Activated T-cell treated with anti-CD3 and anti-CD28 coated beads, Interleukin-2, amount 50 U/mL, for 24 hours (primary cell): ENCODE results near the gene OVCA2.
A peak's percentile ranks its signal among the peaks of the same experiment; 100 is the strongest.
"Not testable (repeated sequence)": the region's sequence is repeated elsewhere in the genome, so short reads cannot be mapped to it uniquely, and the experiment has no call there.

ENCODE experiments used
- DNase-seq: peaks from one replicate; pipeline ENCODE4 v3.0.0-alpha.2; 2020
- H3K27ac Mint-ChIP-seq: 2 replicates; pipeline ENCODE4 v1.8.0; 2020; ENCODE audit warnings: mild to moderate bottlenecking, mixed read lengths
- H3K27me3 Mint-ChIP-seq: 2 replicates; pipeline ENCODE4 v1.8.0; 2020; ENCODE audit warnings: mixed read lengths
- H3K36me3 Mint-ChIP-seq: 2 replicates; pipeline ENCODE4 v1.8.0; 2020; ENCODE audit warnings: low read depth, mixed read lengths
- H3K4me1 Mint-ChIP-seq: 2 replicates; pipeline ENCODE4 v1.8.0; 2020; ENCODE audit warnings: low read depth, mixed read lengths
- H3K4me3 Mint-ChIP-seq: 2 replicates; pipeline ENCODE4 v1.8.0; 2020; ENCODE audit warnings: mild to moderate bottlenecking, moderate library complexity, mixed read lengths
- H3K9me3 Mint-ChIP-seq: 2 replicates; pipeline ENCODE4 v1.8.0; 2020; ENCODE audit warnings: mixed read lengths

OVCA2 gene

DNA sequence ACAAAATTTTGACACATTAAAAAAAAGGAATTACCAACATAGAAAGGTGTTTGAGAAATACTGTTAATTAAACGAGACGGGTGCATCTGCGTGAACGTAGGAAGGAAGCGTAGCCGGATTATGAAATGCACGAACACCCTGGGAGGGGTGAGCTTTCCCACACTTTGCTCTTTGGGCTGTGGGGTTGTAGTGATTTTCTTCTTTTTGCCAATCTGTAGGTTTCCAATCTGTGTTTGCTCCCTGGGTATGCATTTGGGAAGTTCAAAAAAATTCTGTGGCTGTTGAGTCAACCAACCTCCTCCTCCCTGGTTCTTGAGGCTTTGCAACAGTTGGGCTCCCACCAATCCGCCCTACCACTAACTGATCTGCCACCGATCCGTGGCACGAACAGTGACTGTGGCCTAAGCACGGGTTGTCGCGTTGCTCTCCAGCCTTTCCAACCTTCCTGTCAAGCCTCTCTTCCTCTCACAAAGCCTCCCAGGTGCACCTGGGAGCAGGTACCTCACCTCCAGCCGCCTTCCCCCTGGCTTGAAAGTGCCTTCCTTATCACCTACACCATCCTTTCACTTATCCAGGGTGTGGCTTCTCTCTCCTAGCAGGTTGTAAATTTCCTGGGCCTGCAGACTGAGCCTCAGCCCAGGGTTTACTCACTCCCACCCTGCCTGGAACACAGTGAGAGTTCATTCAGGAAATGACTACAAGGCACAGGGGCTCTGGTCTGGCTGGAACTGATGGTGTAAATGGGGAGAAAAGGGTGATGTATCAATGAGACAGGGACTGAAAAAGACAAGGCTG, 33.3 kb upstream of the OVCA2 start:
- Mint-ChIP-seq H3K4me1 (no peaks in the 10 kb centered on the region), H3K36me3 (no peaks in the 10 kb centered on the region), H3K27ac (no peak overlapping the region), H3K9me3 (no peaks in the 10 kb centered on the region), H3K27me3 (peaks cover 7% of the 10 kb centered on the region), H3K4me3 (no peak overlapping the region)
- no peak for DNase-seq

DNA sequence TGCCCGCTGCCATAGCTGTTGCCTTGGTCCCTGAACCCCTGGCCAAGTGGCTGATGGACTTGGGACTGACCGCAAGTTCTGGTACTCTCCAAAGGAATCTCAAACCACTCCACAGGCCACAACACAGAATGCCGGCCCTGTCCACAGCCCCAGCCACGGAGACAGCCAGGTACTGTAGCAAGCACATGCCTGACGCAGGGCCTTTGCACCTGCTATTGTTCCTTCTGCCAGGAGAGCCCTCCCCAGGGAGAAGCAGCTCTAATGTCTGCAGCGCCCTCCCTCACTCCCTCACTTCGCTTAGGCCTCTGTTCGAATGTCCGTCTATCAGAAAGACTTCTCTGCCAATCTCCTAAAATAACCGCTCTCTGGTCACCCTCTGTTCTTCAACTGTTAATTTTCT, 32.1 kb upstream of the OVCA2 start:
- Mint-ChIP-seq H3K27me3 (peaks cover 7% of the 10 kb centered on the region), H3K27ac (no peak overlapping the region), H3K9me3 (no peaks in the 10 kb centered on the region), H3K4me3 (no peak overlapping the region), H3K36me3 (no peaks in the 10 kb centered on the region), H3K4me1 (no peaks in the 10 kb centered on the region)
- DNase-seq, result no peak

DNA sequence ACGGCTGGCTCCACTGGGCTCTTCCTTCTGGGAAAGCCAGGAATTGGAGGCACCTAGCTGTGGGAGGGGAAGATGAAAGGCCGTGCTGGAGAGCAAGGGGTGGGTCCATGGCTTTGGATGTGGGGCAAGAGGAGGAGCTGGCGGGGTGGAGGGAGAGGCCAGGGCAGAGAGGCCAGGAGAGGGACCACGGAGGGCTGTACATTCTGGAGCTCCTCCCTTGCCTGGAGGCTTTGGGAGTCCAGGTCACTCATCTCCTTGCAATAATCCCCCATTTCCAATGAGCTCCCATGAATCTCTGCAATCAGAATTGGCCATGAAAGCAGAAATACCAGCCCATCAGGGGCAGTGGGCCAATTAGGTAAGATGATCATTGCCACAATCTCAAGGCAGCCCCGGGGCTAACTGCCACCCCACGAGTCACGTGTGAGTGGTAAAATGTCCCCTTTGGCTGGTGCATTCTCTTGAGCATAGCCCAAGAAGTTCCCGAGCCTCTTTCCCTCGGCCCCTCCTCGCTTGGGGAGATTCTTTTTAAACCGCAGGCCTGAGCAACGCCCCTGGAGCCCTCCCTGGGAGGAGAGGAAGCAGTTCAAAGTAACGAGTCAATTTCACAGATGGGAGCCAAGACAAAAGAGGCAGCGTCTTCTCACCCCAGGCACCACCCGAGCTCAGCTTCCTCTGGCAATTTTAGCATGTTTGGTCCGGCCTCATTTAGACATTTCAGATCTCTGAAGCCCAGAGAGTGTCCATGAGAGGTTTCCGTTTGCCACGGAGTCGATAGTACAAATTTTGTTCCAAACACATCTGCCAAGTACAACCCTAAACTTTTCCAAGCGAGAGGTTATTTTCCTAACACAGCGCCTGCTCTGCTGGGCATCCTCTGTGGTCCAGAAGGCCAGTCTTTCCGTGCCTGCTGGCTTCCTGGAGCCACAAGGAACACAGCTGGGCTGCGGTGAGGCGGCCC, 30.1 kb upstream of the OVCA2 start:
- peaks cover 7% of the 10 kb centered on the region for H3K27me3 Mint-ChIP-seq
- no peaks in the 10 kb centered on the region for H3K36me3 Mint-ChIP-seq
- DNase-seq, result no peak
- no peak overlapping the region for H3K27ac Mint-ChIP-seq
- no peak overlapping the region for H3K4me3 Mint-ChIP-seq
- H3K4me1 Mint-ChIP-seq, result no peaks in the 10 kb centered on the region
- H3K9me3 Mint-ChIP-seq, result no peaks in the 10 kb centered on the region

DNA sequence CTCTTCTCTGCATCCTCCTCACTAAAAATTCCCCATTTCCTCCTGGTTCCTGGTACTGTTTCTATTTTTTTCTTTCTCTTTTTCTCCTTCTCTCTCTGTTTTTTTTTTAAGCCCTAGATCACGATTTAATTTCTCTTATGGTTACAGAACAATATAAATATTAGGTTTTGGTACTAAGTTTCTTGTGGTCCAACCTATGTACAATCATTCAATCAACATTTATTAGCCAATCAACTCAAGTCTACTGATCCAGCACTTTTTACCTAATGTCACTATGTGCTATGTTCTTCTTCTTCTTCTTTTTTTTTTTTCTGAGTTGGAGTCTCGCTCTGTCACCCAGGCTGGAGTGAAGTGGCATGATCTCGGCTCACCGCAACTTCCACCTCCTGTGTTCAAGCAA, 29.3 kb upstream of the OVCA2 start:
- no peak for DNase-seq
- Mint-ChIP-seq H3K27ac (no peak overlapping the region), H3K27me3 (peaks cover 7% of the 10 kb centered on the region), H3K36me3 (no peaks in the 10 kb centered on the region), H3K4me3 (no peak overlapping the region), H3K4me1 (no peaks in the 10 kb centered on the region), H3K9me3 (no peaks in the 10 kb centered on the region)

DNA sequence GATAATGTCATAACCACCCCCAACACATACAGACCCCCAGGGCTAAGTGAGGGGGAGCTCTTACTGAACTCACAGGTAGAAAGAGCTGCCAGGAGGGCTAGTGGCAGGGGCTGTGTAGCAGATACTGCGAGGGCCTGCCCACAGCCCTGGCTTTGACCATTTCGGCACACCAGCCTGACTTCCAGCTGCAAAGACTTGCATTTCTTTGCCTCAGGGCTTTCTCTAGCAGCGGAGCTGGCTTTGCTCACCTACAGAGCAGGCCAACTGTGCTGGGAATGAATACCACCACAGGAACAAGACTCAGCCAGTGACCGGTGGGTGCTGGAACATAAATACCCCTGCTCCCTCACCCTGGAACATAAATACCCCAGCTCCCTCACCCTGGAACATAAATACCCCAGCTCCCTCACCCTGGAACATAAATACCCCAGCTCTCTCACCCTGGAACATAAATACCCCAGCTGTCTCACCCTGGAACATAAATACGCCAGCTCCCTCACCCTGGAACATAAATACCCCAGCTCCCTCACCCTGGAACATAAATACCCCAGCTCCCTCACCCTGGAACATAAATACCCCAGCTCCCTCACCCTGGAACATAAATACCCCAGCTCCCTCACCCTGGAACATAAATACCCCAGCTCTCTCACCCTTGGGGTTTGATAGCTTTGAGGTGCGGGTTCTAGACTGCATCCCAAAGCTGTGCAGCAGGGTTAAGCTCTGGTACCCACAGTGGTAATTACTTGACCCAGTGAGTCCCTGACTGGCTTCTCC, 28.4 kb upstream of the OVCA2 start:
- not testable (repeated sequence) for H3K4me3 Mint-ChIP-seq, DNase-seq, H3K36me3 Mint-ChIP-seq, H3K9me3 Mint-ChIP-seq, H3K27me3 Mint-ChIP-seq, H3K27ac Mint-ChIP-seq, H3K4me1 Mint-ChIP-seq

DNA sequence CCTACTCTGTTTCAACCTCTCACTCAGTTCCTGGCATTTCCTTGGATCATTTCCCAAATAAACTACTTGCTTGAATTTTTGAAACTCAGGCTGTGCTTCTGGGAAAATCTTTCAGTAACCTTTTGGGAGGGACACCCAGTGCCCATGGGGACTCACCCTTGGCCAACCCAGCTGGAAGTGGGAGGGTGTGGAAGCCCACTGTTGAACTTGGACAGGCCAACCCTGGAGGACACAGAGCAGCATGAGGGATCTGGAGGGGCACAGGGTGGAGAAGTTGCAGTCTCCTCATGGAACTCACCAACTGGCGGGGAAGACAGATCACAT, 27.9 kb upstream of the OVCA2 start:
- Mint-ChIP-seq H3K27ac (no peak overlapping the region), H3K4me1 (no peaks in the 10 kb centered on the region), H3K4me3 (no peak overlapping the region), H3K36me3 (no peaks in the 10 kb centered on the region), H3K27me3 (peaks cover 11% of the 10 kb centered on the region), H3K9me3 (no peaks in the 10 kb centered on the region)
- DNase-seq, result no peak

DNA sequence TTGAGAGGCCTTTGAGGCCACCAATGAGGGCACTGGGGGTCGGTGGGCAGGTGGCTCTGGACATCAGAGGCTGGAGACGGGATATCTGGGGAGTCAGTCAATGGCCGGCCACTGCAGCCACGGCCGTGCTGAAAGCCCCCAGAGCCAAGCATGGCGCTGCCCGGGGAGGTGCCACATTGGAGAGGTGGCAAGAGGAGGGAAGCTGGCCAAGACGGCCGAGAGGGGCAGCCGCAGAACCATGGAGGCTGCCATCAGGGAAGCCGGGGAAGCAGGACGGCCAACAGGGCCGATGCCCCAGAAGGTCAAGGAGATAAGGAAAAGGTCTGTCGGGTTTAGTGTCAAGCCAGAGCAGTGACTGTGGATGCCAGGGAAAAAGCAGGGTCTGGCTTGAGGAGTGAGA, 26.5 kb upstream of the OVCA2 start:
- no peaks in the 10 kb centered on the region for H3K4me1 Mint-ChIP-seq
- H3K36me3 Mint-ChIP-seq, result no peaks in the 10 kb centered on the region
- no peak overlapping the region for H3K4me3 Mint-ChIP-seq
- no peak overlapping the region for H3K27ac Mint-ChIP-seq
- DNase-seq, result no peak
- H3K27me3 Mint-ChIP-seq, result peaks cover 16% of the 10 kb centered on the region
- no peaks in the 10 kb centered on the region for H3K9me3 Mint-ChIP-seq

DNA sequence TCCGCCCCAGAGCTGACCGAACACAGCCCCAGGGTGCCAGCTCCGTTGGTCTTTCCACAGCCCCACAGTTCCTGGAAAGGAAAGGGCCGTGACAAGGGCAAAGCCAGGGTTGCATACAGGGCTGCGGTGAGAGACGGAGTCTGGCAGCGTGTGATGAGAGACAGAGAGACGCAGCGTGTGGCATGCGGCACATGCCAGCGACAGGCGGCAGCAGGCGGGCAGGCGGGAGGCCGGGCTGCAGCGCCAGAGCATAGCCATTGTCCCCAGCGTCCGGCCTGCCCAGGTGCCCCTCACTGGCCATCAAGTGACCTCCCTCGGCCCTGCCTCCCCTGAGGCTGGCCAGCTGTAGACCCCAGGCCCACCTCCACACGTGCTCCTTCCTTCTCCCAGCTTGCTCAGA, 25.3 kb upstream of the OVCA2 start:
- Mint-ChIP-seq H3K27me3 (peaks cover 18% of the 10 kb centered on the region), H3K4me1 (no peaks in the 10 kb centered on the region), H3K27ac (no peak overlapping the region), H3K36me3 (no peaks in the 10 kb centered on the region), H3K9me3 (no peaks in the 10 kb centered on the region), H3K4me3 (no peak overlapping the region)
- DNase-seq, result no peak

DNA sequence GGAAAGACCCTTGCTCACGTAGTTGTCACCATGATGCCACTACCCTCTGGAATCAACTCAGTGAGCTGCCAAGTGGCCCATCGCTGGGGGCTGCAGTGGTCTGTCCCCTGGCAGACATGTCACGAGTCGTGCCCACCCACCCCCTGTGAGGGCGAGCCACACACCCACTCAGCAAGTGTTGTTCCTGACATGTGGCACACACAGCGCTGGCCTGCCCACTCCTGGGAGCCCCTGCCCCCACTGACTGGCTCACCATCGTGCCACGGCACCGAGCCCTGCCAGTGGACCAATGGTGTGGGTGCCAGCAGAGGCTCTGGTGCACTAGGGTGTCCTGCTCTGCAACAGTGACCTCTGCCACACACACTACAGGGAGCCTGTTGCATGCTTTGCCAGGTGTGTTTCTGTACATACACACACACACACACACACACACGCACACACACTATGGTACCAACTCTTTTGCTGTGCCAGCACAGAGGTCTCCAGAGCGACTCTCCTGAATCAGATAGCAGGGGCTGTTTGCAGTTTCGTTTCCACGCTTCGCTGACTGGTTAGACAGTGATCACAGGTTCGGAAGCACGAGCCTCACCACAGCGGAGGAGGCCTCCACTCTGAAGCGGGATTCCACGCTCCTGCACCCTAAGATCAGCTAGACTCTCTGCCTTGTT, 24.4 kb upstream of the OVCA2 start:
- H3K27ac Mint-ChIP-seq, result no peak overlapping the region
- H3K4me1 Mint-ChIP-seq, result no peaks in the 10 kb centered on the region
- no peak for DNase-seq
- no peak overlapping the region for H3K4me3 Mint-ChIP-seq
- H3K27me3 Mint-ChIP-seq, result peaks cover 16% of the 10 kb centered on the region
- H3K36me3 Mint-ChIP-seq, result no peaks in the 10 kb centered on the region
- H3K9me3 Mint-ChIP-seq, result no peaks in the 10 kb centered on the region

DNA sequence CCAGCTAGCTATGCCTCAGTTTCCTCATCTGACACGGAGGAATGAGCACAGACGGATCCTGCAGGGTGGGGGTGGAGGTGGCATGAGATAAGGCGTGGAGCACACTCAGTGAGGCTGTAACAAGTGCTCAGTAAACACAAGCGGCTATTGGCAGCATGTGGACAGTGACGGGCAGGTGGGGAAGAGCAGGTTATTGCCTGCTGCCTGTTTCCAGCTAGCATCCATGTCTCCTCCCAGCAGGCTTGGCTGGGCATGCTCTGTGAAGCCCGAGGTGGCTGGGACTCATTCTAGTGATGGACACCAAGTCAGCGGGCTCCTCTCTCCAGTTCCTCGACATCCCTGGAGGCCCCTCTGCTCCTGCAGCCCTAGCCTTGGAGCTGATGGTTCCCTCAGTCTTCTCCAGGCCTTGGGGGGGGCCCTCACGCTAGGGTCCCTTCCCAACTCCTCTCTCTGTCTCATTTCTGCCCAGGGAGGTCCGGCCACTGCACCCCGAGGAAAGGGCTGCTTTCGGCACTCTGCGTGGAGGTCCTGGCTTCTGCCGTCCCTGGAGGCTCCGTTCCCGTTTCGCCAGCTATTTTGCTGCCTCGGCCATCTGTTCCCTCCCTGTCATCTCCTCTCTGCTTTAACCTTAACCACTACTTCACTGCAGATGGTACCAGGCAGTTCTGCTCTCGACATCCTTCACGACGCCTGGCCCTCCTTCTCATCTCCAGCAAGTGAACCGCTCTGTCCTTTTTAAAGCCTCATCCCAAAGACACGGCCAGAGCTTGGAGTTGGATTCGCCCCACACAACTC, 22.9 kb upstream of the OVCA2 start:
- no peak overlapping the region for H3K4me3 Mint-ChIP-seq
- H3K4me1 Mint-ChIP-seq, result peaks cover 6% of the 10 kb centered on the region
- H3K27me3 Mint-ChIP-seq, result peaks cover 24% of the 10 kb centered on the region
- no peak for DNase-seq
- H3K27ac Mint-ChIP-seq, result no peak overlapping the region
- no peaks in the 10 kb centered on the region for H3K36me3 Mint-ChIP-seq
- H3K9me3 Mint-ChIP-seq, result no peaks in the 10 kb centered on the region

DNA sequence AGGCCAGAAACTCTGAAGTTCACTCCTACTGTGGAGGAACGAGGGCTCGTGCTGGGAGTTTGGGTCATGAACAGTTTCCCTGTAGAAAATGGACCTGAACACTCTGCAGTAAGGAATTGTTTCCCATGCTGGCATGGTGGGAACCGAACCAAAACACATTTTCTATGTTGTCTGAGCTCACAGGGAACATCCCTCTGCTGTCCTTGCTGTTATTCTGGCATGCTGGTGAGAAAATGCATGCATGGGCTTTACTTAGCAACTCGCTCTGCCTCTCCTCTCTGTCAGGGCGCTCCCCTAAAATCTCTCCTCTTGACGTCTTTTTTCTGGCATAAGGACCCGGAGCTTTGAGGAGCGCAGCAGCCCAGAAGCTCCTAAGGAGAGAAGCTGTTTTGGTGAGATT, 22.1 kb upstream of the OVCA2 start:
- Mint-ChIP-seq H3K36me3 (no peaks in the 10 kb centered on the region), H3K27me3 (peaks cover 30% of the 10 kb centered on the region), H3K4me3 (no peak overlapping the region), H3K27ac (no peak overlapping the region), H3K9me3 (no peaks in the 10 kb centered on the region), H3K4me1 (peaks cover 8% of the 10 kb centered on the region)
- no peak for DNase-seq

DNA sequence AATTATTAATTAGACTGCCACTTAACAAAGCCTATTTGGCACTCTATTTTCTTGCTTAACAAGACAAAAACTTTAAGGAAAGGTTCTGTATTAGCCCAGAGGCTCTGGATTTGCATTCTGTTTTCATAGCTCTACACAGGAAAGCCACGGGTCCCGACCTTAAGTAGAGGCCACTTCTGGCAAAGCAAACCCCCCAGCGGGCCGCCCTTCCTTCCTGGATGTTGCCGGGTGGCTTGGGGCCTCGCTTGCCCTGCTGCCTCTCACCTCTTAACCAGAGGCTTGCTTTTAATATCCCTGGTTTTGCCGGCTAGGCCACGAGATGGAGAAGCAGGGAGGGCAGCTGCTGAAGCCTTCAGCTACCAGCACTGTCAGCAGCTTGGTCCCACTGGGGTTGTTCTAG, 21.1 kb upstream of the OVCA2 start:
- H3K27me3 Mint-ChIP-seq, result peaks cover 36% of the 10 kb centered on the region
- H3K9me3 Mint-ChIP-seq, result no peaks in the 10 kb centered on the region
- no peak overlapping the region for H3K27ac Mint-ChIP-seq
- DNase-seq, result no peak
- H3K4me3 Mint-ChIP-seq, result no peak overlapping the region
- H3K36me3 Mint-ChIP-seq, result no peaks in the 10 kb centered on the region
- peaks cover 11% of the 10 kb centered on the region for H3K4me1 Mint-ChIP-seq

DNA sequence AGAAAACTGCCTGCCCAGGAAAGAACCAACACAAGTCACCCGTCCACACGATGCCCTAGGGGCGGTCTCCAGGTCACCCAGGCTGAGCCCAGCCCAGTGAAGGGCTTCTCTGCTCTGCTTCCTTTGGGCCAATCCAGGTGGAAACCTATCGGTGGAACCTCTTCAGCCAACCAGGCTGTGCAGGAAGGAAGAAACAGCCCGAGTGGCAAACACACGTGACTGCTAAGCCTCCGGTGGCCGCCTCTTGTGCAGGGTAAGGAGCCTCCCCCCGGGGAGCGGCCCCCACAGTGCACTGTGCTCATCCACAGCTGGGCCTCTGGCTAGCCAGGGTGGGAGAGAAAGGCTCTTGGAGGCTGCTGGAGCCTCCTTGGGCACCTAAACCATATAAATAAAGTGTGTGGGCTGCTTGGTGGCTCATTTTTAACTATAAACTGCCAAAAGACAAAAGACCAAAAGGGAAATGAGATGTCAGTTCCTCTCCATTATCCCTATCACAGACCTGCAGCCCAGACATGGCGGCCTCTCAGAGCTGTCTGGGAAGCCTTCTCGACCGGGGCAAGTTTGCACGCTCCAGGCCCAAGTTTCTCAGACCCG, 19.1 kb upstream of the OVCA2 start:
- H3K27ac Mint-ChIP-seq, result no peak overlapping the region
- H3K9me3 Mint-ChIP-seq, result no peaks in the 10 kb centered on the region
- H3K4me1 Mint-ChIP-seq, result peaks cover 19% of the 10 kb centered on the region
- peaks cover 54% of the 10 kb centered on the region for H3K27me3 Mint-ChIP-seq
- H3K36me3 Mint-ChIP-seq, result no peaks in the 10 kb centered on the region
- peak; percentile 46 for DNase-seq
- H3K4me3 Mint-ChIP-seq, result peak overlapping the region; percentile 53
